ENCODE measurements around the gene FAM81B.

The FAM81B gene

DNA sequence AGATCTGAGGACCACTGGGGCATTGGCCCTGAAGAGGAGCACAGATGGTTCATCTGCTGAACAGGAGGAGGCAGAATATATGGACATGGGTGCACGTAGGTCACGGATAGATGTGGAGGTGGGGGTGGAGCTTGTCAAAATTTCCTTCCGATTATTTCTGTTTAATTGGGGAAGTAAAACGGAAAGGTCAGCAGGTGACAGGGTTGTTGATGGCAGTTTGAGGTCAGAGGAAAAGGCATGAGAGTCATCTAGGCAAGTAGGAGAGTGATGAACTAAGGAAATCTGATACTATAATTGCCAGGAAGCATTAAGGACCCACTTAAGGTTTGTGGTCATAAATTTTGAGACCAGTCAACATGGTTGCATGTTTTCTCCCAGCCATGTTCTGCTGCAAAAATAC lies 8.4 kb upstream of the FAM81B start (continued):
- TF ChIP-seq SETDB1 (IDR thresholded peaks at IDR 0.05; ENCODE audit: insufficient read length, low read length) (no peak), ZNF335 (tag by site-specific recombination; conservative IDR thresholded peaks at IDR 0.05) (peak; percentile 48), ZNF768 (tag by site-specific recombination; IDR thresholded peaks at IDR 0.05) (no peak), GFI1B (tag by site-specific recombination; IDR thresholded peaks at IDR 0.05) (0 out of 2 replicates have a peak, but pooled peaks have one; percentile 7), ZNF610 (tag by site-specific recombination; IDR thresholded peaks at IDR 0.05; ENCODE audit: borderline replicate concordance) (no peak), ZNF324 (tag by site-specific recombination; IDR thresholded peaks at IDR 0.05) (no peak), ZNF544 (tag by site-specific recombination; IDR thresholded peaks at IDR 0.05) (no peak), ZBTB1 (tag by site-specific recombination; IDR thresholded peaks at IDR 0.05) (no peak), ZNF48 (tag by site-specific recombination; IDR thresholded peaks at IDR 0.05) (no peak), ZNF16 (tag by site-specific recombination; IDR thresholded peaks at IDR 0.05; ENCODE audit: low read depth) (no peak), OSR2 (tag by site-specific recombination; IDR thresholded peaks at IDR 0.05) (peak; percentile 72), ZNF521 (tag by site-specific recombination; IDR thresholded peaks at IDR 0.05) (no peak), ZNF354C (tag by site-specific recombination; IDR thresholded peaks at IDR 0.05; ENCODE audit: borderline replicate concordance, low read depth) (no peak), ZNF121 (tag by site-specific recombination; IDR thresholded peaks at IDR 0.05) (no peak), ZNF19 (tag by site-specific recombination; IDR thresholded peaks at IDR 0.05; ENCODE audit: low read depth) (no peak), ZNF248 (tag by site-specific recombination; IDR thresholded peaks at IDR 0.05) (no peak), OVOL3 (tag by site-specific recombination; IDR thresholded peaks at IDR 0.05) (no peak)
- TF ChIP-seq, protein P1, sequence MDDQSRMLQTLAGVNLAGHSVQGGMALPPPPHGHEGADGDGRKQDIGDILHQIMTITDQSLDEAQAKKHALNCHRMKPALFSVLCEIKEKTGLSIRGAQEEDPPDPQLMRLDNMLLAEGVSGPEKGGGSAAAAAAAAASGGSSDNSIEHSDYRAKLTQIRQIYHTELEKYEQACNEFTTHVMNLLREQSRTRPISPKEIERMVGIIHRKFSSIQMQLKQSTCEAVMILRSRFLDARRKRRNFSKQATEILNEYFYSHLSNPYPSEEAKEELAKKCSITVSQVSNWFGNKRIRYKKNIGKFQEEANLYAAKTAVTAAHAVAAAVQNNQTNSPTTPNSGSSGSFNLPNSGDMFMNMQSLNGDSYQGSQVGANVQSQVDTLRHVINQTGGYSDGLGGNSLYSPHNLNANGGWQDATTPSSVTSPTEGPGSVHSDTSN (CRISPR knock-in tag; IDR thresholded peaks at IDR 0.05) = no peak
- TF ChIP-seq, protein P2, sequence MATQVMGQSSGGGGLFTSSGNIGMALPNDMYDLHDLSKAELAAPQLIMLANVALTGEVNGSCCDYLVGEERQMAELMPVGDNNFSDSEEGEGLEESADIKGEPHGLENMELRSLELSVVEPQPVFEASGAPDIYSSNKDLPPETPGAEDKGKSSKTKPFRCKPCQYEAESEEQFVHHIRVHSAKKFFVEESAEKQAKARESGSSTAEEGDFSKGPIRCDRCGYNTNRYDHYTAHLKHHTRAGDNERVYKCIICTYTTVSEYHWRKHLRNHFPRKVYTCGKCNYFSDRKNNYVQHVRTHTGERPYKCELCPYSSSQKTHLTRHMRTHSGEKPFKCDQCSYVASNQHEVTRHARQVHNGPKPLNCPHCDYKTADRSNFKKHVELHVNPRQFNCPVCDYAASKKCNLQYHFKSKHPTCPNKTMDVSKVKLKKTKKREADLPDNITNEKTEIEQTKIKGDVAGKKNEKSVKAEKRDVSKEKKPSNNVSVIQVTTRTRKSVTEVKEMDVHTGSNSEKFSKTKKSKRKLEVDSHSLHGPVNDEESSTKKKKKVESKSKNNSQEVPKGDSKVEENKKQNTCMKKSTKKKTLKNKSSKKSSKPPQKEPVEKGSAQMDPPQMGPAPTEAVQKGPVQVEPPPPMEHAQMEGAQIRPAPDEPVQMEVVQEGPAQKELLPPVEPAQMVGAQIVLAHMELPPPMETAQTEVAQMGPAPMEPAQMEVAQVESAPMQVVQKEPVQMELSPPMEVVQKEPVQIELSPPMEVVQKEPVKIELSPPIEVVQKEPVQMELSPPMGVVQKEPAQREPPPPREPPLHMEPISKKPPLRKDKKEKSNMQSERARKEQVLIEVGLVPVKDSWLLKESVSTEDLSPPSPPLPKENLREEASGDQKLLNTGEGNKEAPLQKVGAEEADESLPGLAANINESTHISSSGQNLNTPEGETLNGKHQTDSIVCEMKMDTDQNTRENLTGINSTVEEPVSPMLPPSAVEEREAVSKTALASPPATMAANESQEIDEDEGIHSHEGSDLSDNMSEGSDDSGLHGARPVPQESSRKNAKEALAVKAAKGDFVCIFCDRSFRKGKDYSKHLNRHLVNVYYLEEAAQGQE (tag by site-specific recombination; IDR thresholded peaks at IDR 0.05) = 0 out of 2 replicates have a peak, but pooled peaks have one; percentile 8
- TF ChIP-seq, protein P3, sequence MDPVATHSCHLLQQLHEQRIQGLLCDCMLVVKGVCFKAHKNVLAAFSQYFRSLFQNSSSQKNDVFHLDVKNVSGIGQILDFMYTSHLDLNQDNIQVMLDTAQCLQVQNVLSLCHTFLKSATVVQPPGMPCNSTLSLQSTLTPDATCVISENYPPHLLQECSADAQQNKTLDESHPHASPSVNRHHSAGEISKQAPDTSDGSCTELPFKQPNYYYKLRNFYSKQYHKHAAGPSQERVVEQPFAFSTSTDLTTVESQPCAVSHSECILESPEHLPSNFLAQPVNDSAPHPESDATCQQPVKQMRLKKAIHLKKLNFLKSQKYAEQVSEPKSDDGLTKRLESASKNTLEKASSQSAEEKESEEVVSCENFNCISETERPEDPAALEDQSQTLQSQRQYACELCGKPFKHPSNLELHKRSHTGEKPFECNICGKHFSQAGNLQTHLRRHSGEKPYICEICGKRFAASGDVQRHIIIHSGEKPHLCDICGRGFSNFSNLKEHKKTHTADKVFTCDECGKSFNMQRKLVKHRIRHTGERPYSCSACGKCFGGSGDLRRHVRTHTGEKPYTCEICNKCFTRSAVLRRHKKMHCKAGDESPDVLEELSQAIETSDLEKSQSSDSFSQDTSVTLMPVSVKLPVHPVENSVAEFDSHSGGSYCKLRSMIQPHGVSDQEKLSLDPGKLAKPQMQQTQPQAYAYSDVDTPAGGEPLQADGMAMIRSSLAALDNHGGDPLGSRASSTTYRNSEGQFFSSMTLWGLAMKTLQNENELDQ (tag by site-specific recombination; IDR thresholded peaks at IDR 0.05; ENCODE audit: low read depth) = no peak
- TF ChIP-seq, protein P4, sequence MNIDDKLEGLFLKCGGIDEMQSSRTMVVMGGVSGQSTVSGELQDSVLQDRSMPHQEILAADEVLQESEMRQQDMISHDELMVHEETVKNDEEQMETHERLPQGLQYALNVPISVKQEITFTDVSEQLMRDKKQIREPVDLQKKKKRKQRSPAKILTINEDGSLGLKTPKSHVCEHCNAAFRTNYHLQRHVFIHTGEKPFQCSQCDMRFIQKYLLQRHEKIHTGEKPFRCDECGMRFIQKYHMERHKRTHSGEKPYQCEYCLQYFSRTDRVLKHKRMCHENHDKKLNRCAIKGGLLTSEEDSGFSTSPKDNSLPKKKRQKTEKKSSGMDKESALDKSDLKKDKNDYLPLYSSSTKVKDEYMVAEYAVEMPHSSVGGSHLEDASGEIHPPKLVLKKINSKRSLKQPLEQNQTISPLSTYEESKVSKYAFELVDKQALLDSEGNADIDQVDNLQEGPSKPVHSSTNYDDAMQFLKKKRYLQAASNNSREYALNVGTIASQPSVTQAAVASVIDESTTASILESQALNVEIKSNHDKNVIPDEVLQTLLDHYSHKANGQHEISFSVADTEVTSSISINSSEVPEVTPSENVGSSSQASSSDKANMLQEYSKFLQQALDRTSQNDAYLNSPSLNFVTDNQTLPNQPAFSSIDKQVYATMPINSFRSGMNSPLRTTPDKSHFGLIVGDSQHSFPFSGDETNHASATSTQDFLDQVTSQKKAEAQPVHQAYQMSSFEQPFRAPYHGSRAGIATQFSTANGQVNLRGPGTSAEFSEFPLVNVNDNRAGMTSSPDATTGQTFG (tag by site-specific recombination; IDR thresholded peaks at IDR 0.05; ENCODE audit: borderline replicate concordance) = no peak
- TF ChIP-seq, protein P5, sequence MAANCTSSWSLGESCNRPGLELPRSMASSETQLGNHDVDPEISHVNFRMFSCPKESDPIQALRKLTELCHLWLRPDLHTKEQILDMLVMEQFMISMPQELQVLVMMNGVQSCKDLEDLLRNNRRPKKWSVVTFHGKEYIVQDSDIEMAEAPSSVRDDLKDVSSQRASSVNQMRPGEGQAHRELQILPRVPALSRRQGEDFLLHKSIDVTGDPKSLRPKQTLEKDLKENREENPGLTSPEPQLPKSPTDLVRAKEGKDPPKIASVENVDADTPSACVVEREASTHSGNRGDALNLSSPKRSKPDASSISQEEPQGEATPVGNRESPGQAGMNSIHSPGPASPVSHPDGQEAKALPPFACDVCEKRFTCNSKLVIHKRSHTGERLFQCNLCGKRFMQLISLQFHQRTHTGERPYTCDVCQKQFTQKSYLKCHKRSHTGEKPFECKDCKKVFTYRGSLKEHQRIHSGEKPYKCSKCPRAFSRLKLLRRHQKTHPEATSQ (tag by site-specific recombination; IDR thresholded peaks at IDR 0.05) = no peak

Measured in HEK293 (cell line).